ENCODE measurements around the gene CCAR1.
"Not testable (repeated sequence)": the region's sequence is repeated elsewhere in the genome, so short reads cannot be mapped to it uniquely, and the experiment has no call there.

Gene CCAR1

DNA sequence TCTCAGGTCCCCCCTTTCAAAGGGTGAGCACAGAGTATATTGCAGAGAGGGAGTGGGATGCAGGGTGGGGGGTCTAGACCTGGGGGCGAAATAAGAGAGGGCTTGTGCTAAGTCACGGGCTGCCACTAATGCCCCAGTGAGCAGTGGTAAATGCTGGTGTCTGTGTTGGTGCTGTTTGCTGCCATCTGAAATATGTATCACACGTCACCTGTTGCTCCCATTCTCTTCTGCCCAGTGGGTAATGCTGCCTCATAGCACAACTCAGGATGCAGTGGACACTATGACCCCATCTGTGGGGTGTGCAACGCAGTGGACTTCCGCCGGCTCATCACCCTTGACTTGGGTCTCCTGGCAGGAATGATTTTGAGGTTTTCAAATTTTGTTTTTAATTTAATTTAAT is 108.9 kb downstream of the CCAR1 start:
- DNase-seq = no peak

DNA sequence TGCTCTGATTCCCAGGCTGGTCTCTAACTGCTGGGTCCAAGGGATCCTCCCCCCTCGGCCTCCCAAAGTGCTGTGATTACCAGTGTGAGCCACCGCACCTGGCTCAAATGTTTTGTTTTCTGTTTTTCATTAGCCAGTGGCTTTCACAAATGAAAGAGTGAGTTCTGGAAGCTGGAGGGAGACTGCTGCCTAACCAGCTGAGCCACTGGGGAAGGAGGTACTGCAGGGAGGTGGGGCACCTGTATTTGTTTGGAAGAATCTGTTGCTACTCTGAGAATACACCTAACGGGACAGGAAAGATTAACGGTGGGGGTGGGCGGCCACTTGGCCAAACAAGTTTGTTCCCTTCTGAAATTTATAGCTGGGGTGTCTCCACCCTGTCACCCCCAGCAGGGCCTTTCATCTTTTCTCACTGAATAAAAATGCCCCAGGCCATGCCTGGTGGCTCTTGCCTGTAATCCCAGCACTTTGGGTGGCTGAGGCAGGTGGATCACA is 111.0 kb downstream of the CCAR1 start:
- DNase-seq = no peak

DNA sequence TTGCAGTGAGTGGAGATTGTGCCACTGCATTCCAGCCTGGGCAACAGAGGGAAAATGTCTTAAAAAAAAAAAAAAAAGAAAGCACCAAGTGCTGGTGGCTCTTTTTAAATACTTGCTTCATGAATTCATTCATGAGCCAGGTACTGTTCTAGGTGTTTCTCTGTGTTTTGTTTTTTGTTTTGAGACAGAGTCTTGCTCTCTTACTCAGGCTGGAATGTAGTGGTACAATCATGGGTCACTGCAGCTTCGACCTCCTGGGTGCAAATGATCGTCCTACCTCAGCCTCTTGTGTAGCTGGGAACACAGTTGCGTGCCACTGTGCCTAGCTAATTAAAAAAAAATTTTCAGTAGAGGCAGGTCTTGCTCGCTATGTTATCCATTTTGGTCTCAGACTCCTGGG is 111.6 kb downstream of the CCAR1 start:
- DNase-seq = no peak

DNA sequence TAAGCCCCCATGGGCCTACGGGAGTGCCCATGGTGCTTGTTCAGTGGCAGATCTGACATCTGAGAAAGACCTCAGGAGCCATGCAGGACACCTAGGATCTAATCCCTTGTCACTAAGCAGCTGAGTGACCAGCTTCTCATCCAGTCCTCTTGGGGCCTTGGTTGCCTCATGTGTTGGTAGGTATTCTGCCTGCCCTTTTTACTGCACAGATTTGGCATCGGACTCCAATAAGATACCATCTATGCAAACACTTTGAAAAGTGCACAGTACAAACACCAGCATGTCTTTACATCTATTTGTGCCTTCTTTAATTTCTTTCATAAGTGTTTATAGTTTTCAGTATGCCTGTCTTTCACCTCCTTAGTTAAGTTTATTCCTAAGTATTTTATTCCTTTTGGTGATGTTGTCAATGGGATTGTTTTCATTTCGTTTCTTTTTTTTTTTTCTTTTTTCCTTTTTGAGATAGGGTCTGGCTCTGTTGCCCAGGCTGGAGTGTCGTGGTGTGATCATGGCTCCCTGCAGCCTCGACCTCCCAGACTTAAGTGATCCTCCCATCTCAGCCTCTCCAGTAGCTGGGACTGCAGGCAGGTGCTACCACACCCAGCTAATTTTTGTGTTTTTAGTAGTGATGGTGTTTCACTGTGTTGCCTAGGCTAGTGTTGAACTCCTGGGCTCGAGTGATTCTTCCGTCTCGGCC is 116.7 kb downstream of the CCAR1 start:
- no peak for DNase-seq

DNA sequence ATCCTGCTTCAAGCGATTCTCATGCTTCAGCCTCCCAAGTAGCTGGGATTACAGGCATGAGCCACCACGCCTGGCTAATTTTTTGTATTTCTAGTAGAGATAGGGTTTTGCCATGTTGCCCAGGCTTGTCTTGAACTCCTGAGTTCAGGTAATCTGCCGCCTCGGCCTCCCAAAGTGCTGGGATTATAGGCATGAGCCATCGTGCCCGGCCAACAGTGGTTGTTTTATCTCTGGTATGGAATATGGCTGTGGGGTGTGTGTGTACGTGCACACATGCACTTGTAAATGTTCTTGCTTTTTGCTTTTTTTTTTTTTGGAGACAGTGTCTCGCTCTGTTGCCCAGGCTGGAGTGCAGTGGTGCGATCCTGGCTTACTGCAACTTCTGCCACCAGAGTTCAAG is 119.6 kb downstream of the CCAR1 start:
- not testable (repeated sequence) for DNase-seq

Data from GDM1 (cell line).